Mucosa of descending colon (tissue), 3 donors: Measurements from ENCODE around the gene KCTD10. TPM values are rescaled to one million over a fixed set of nuclear protein-coding genes. Genes with fewer than 3 reads are reported as not detected.

ENCODE experiments used
- ATAC-seq: fragments of 200-7000 bp; cut with Tn5 transposase; one replicate; pipeline ENCODE4 v1.9.1; 2020; ENCODE audit warnings: mild to moderate bottlenecking, moderate library complexity
- DNase-seq, 3 donors: peaks; one replicate each; pipeline ENCODE4 v3.0.0-alpha.2; 2020
- H3K36me3 ChIP-seq: fragments of 200-600 bp; one replicate; pipeline ENCODE4 v1.8.0; 2021; ENCODE audit warnings: low read depth, mild to moderate bottlenecking
- H3K4me1 ChIP-seq: fragments of 200-600 bp; one replicate; pipeline ENCODE4 v1.8.0; 2021; ENCODE audit warnings: low read depth, mild to moderate bottlenecking
- H3K4me3 ChIP-seq: fragments of 200-600 bp; one replicate; pipeline ENCODE4 v1.8.0; 2021; ENCODE audit warnings: mild to moderate bottlenecking
- H3K9me3 ChIP-seq: fragments of 200-600 bp; one replicate; pipeline ENCODE4 v1.8.0; 2021; ENCODE audit warnings: mild to moderate bottlenecking
- intact Hi-C, 2 donors: fragments of 100-400 bp; cut with DNase I in 1 of 2; cut with micrococcal nuclease in 1 of 2; formaldehyde crosslinking; loops; one replicate each; pipeline versions ENCODE4 v1.11.0 to v1.11.1; 2022; cut with DNase I, micrococcal nuclease
- total RNA-seq, 3 donors: library from RNA; stranded (reverse); fragmentation: NEBNext Ultra II Directional in 2 of 3; extraction: Animal tissue kit (Norgen Biotek cat#: 25700) in 2 of 3; gene quantifications; one replicate each; pipeline versions ENCODE4 v1.2.1 to v1.2.4, GENCODE V29; 2021 to 2023
- TF ChIP-seq, protein P1 (sequence below): fragments of 200-600 bp; IDR thresholded peaks from one replicate; pipeline ENCODE4 v1.8.0; 2022; ENCODE audit warnings: antibody characterized with exemption, mild to moderate bottlenecking
- donor health status: DM: no; HTN: no; CAD: no; lungs with moderate emphysema.
- donor health status: DM: no; HTN: no; CAD: no.
- donor health status: DM: no; HTN: yes; CAD: no.

The KCTD10 gene
- total RNA-seq, 3 donors from 2014 or later, result 81.1 to 86.3 (median 86.0) TPM

DNA sequence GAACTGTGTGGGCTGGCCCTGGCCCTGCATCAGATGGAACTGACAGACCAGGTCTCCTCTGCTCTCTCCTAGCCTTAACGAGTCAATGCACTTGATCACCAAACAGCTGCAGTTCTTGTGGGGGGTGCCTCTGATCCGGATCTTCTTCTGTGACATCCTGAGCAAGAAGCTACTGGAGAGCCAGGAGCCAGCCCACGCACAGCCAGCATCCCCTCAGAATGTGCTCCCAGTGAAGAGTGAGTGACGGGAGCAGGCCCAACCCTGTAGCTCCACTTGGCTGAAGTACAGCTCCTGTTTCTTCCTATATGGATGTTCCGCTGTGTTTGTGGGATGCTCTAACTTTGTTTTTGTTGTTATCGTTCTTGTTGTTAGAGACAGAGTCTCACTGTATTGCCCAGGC, 24.2 kb upstream of the KCTD10 start:
- TF ChIP-seq, protein P1, sequence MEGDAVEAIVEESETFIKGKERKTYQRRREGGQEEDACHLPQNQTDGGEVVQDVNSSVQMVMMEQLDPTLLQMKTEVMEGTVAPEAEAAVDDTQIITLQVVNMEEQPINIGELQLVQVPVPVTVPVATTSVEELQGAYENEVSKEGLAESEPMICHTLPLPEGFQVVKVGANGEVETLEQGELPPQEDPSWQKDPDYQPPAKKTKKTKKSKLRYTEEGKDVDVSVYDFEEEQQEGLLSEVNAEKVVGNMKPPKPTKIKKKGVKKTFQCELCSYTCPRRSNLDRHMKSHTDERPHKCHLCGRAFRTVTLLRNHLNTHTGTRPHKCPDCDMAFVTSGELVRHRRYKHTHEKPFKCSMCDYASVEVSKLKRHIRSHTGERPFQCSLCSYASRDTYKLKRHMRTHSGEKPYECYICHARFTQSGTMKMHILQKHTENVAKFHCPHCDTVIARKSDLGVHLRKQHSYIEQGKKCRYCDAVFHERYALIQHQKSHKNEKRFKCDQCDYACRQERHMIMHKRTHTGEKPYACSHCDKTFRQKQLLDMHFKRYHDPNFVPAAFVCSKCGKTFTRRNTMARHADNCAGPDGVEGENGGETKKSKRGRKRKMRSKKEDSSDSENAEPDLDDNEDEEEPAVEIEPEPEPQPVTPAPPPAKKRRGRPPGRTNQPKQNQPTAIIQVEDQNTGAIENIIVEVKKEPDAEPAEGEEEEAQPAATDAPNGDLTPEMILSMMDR, result no peak
- no peaks in the 10 kb centered on the region for H3K4me1 ChIP-seq
- ATAC-seq, result no peak
- no peaks in the 10 kb centered on the region for H3K9me3 ChIP-seq
- no peak for DNase-seq
- H3K4me3 ChIP-seq, result no peak overlapping the region
- intact Hi-C loops, result no loop called here
- peaks cover 6% of the 10 kb centered on the region for H3K36me3 ChIP-seq

DNA sequence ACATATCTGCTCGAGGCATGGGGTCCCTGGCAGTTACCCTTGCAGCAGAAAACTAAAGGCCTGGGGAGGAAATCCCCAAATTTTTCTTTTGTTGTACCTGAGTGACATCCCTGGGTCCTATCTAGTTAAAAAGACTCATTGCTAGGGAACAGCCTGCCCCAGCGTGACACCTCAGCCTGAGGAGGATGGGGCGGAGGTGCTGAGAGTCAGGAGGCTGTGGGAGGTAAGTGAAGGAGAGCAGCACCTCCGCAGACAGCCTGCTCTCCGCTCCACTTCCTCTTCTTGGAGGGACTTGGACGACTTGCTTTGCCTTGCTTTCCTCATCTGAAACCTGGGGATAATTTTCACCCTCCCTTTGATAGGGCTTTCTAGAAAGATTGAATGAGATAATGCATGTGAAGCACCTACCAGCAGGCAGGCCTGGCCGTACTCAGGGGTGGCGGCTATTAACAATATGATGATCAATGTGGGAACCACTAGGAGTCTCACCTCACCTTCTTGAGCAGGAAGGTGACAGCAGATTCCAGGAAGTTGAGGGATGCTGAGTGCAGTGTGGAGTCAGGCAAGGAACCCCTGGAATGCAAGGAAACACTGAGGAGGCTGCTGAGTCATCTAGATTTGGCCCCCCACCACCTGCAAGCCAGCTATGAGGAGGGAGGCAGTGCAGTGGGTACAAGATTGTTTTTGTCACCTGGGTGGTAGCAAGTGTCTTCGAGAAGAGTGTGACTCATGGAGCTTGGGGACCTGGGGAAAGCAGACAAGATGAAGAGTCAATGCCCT, 23.5 kb upstream of the KCTD10 start:
- H3K4me1 ChIP-seq, result no peaks in the 10 kb centered on the region
- H3K4me3 ChIP-seq, result no peak overlapping the region
- no peak for ATAC-seq
- DNase-seq, result no peak
- intact Hi-C loops, result no loop called here
- H3K9me3 ChIP-seq, result no peaks in the 10 kb centered on the region
- TF ChIP-seq, protein P1, result no peak
- H3K36me3 ChIP-seq, result peaks cover 6% of the 10 kb centered on the region

DNA sequence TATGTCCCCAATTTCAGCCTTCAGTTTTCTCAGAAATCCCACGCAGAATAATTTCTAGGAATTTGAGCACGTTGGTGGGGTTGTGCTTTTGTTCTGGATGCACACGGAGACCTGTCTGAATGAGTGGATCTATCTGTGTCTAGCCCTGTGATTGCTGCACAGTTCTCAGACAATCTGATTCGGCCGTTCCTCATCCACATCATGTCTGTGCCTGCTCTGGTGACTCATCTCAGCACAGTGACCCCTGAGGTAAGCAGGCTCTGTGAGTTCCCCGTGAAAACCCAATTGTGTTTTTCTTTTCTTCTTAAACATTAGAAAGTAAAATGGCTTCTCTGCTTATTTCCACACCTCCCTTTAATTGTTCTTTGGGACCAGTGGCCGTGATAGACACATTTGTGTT, 20.6 kb upstream of the KCTD10 start:
- intact Hi-C loops, result no loop called here
- no peak for ATAC-seq
- no peak for DNase-seq

DNA sequence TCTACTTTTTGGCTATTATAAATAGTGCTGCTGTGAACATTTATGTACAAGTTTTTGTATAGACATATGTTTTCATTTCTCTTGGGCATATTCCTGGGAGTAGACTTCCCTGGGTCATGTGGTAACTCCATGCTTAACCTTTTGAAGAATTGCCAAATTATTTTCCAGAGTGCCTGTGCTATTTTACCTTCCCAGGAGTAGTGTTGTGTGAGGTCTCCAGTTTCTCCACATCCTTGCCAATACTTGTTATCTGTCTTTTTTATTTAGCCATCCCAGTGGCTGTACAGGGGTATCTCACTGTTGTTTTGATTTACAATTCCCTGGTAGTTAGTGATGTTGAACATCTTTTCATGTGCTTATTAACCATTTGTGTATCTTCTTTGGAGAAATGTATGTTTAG, 19.2 kb upstream of the KCTD10 start:
- peaks cover 6% of the 10 kb centered on the region for H3K36me3 ChIP-seq
- no peak for DNase-seq
- TF ChIP-seq, protein P1, result no peak

More for the DNA sequence above, 20.6 kb upstream of the KCTD10 start:
- H3K4me1 ChIP-seq, result no peaks in the 10 kb centered on the region
- TF ChIP-seq, protein P1, result no peak
- H3K4me3 ChIP-seq, result no peak overlapping the region
- H3K9me3 ChIP-seq, result no peaks in the 10 kb centered on the region
- H3K36me3 ChIP-seq, result peaks cover 6% of the 10 kb centered on the region

DNA sequence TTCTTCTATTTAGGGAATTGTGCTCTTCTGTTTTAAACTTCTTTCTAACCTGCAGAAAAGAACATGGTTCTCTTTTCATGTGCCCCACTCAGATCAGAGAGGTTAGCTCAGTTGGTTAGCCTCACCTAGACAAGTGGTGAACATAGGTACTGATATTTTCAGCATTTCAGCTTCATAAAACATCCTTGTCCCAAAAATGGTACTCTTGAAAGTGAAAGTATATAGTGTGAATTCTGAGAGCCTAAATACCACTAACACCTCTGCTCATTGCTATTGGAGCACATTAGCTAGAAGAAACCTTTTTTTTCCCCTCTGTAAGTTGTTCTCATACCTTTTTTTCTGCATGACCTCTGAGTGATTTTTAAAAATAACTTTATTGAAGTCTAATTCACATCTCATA, 17.9 kb upstream of the KCTD10 start:
- TF ChIP-seq, protein P1, result no peak
- no peaks in the 10 kb centered on the region for H3K4me1 ChIP-seq
- H3K36me3 ChIP-seq, result peaks cover 6% of the 10 kb centered on the region
- H3K4me3 ChIP-seq, result no peak overlapping the region
- DNase-seq (no peak), ATAC-seq (no peak)
- intact Hi-C loops, result no loop called here
- H3K9me3 ChIP-seq, result no peaks in the 10 kb centered on the region

More for the DNA sequence above, 19.2 kb upstream of the KCTD10 start:
- Histone ChIP-seq H3K9me3 (no peaks in the 10 kb centered on the region), H3K4me1 (no peaks in the 10 kb centered on the region), H3K4me3 (no peak overlapping the region)
- no peak for ATAC-seq
- intact Hi-C loops, result no loop called here
